ENCODE measurements around the gene PPP1R8.

PPP1R8 gene

DNA sequence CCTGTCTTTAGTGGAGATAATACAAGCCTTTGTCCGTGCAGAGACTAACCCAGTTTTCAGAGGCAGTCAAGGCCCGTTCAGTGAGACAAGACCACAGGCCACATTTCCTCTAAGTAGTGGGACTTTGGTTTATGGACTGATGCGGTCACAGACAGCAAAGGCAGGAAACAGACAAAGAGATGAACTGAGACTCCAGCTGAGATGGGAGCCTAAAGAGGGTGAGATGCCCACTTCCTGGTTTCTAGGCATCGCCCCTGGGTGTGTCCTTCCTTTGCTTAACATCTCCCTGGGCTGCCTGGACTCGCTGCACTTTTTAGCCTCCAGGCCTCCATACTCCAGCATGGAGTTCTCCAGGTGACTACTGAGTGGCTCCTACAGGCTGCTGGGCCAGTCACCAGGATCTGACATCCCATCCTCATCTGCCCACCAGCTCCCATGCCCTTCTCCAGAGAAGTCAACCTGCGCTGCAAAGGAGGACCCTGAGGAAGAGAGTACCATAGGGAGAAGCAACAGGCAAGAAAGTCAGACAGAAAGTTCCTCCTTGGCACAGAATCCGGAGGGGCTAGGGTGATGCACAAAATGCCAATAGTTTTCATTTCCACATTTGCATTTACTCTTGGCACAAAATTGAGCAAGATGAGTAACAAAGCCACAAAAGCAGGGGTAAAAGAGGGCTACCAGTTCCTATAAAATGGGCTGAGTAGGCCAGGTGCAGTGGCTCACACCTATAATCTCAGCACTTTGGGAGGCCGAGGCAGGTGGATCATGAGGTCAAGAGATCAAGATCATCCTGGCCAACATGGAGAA is 56.8 kb downstream of the PPP1R8 start:
- no peak overlapping the region for H3K4me3 Mint-ChIP-seq
- no peaks in the 10 kb centered on the region for H3K4me1 Mint-ChIP-seq
- no peak overlapping the region for H3K27ac Mint-ChIP-seq
- H3K27me3 Mint-ChIP-seq (ENCODE audit: low read depth), result no peaks in the 10 kb centered on the region
- no peaks in the 10 kb centered on the region for H3K9me3 Mint-ChIP-seq
- no peak for TF ChIP-seq CTCF (IDR thresholded peaks at IDR 0.05; ENCODE audit: unreplicated experiment in 3 of 3)
- peaks cover 41% of the 10 kb centered on the region for H3K36me3 Mint-ChIP-seq (ENCODE audit: low read depth)

DNA sequence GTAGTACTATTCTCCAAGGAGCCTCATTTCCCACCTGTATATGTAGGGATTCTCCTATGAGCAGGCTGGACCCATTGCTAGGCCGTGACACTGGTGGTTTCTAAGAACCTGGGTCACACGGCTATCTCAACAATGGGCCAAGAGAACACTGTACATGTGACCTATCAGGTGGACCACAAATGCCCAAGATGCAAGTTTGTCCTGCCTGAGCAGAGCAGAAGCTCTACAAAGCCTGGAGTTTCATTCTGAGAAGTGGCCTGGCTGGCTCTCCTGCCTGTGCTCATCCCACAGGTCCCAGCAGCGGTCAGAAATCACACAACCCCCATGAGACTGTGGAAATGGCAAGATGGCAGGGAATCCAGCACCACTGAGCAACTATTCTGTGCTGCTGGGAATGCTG is 58.9 kb downstream of the PPP1R8 start:
- no peak overlapping the region for H3K27ac Mint-ChIP-seq
- H3K4me3 Mint-ChIP-seq, result no peak overlapping the region
- H3K4me1 Mint-ChIP-seq, result no peaks in the 10 kb centered on the region
- no peaks in the 10 kb centered on the region for H3K9me3 Mint-ChIP-seq
- no peaks in the 10 kb centered on the region for H3K27me3 Mint-ChIP-seq (ENCODE audit: low read depth)
- TF ChIP-seq CTCF (IDR thresholded peaks at IDR 0.05; ENCODE audit: unreplicated experiment in 3 of 3), result no peak
- peaks cover 57% of the 10 kb centered on the region for H3K36me3 Mint-ChIP-seq (ENCODE audit: low read depth)

- Mint-ChIP-seq H3K27me3 (ENCODE audit: low read depth) (no peaks in the 10 kb centered on the region), H3K9me3 (no peaks in the 10 kb centered on the region), H3K27ac (no peak overlapping the region), H3K4me1 (no peaks in the 10 kb centered on the region), H3K36me3 (ENCODE audit: low read depth) (peaks cover 62% of the 10 kb centered on the region), H3K4me3 (no peak overlapping the region)
- TF ChIP-seq CTCF (IDR thresholded peaks at IDR 0.05; ENCODE audit: unreplicated experiment in 3 of 3), result no peak
These were observed 60.8 kb downstream of the PPP1R8 start for GRCh38 chr1:27891196-27891889.

GRCh38 chr1:27894521-27894920 is 63.9 kb downstream of the PPP1R8 start:
- TF ChIP-seq CTCF (IDR thresholded peaks at IDR 0.05; ENCODE audit: unreplicated experiment in 3 of 3), result no peak
- Mint-ChIP-seq H3K4me3 (no peak overlapping the region), H3K4me1 (no peaks in the 10 kb centered on the region), H3K27me3 (ENCODE audit: low read depth) (no peaks in the 10 kb centered on the region), H3K36me3 (ENCODE audit: low read depth) (peaks cover 58% of the 10 kb centered on the region), H3K27ac (no peak overlapping the region), H3K9me3 (no peaks in the 10 kb centered on the region)
